Mesenchymal stem cell (in vitro differentiated cells and primary cell): ENCODE results near the gene FICD.
A peak's percentile ranks its signal among the peaks of the same experiment; 100 is the strongest.

Source experiments
- DNase-seq: peaks from one replicate; pipeline ENCODE4 v3.0.0-alpha.2; 2013
- H2AFZ ChIP-seq: one replicate; pipeline ENCODE4 v1.6.1; 2013; ENCODE audit warnings: low read depth, mild to moderate bottlenecking, control low read depth, inconsistent platforms, low read length, moderate library complexity
- H2AK5ac ChIP-seq: 2 replicates; pipeline ENCODE4 v1.6.1; 2013; ENCODE audit warnings: low read length, moderate library complexity, mild to moderate bottlenecking, inconsistent platforms; ENCODE audit not compliant: severe bottlenecking
- H2BK120ac ChIP-seq: one replicate; pipeline ENCODE4 v1.6.1; 2013; ENCODE audit warnings: low read depth, mild to moderate bottlenecking, inconsistent platforms, low read length, moderate library complexity
- H2BK12ac ChIP-seq, 2 experiments: one replicate each; pipeline ENCODE4 v1.6.1; 2013; ENCODE audit warnings: inconsistent platforms in 2 of 2, low read length in 2 of 2, mild to moderate bottlenecking in 2 of 2, moderate library complexity in 2 of 2, control low read depth in 1 of 2
- H2BK15ac ChIP-seq: one replicate; pipeline ENCODE4 v1.6.1; 2013; ENCODE audit warnings: mild to moderate bottlenecking, low read depth, inconsistent platforms; ENCODE audit not compliant: poor library complexity, severe bottlenecking
- H2BK5ac ChIP-seq: 2 replicates; pipeline ENCODE4 v1.6.1; 2013; ENCODE audit warnings: low read depth, mild to moderate bottlenecking, low read length, control low read depth, inconsistent platforms; ENCODE audit not compliant: poor library complexity, severe bottlenecking
- H3K14ac ChIP-seq, 2 experiments: one replicate each; pipeline ENCODE4 v1.6.1; 2013; ENCODE audit warnings: inconsistent platforms in 2 of 2, low read length in 2 of 2, control low read depth in 1 of 2, mild to moderate bottlenecking in 1 of 2, moderate library complexity in 1 of 2
- H3K18ac ChIP-seq, 2 experiments: one replicate each; pipeline ENCODE4 v1.6.1; 2013; ENCODE audit warnings: inconsistent platforms in 2 of 2, low read length in 2 of 2, control low read depth in 1 of 2, low read depth in 1 of 2, mild to moderate bottlenecking in 1 of 2
- H3K23ac ChIP-seq, 2 experiments: one replicate each; pipeline ENCODE4 v1.6.1; 2013; ENCODE audit warnings: inconsistent platforms in 2 of 2, low read length in 2 of 2, mild to moderate bottlenecking in 2 of 2, moderate library complexity in 2 of 2, control low read depth in 1 of 2
- H3K27ac ChIP-seq: 2 replicates; pipeline ENCODE4 v1.5.1; 2013; ENCODE audit warnings: mild to moderate bottlenecking, moderate library complexity, low read length, control low read depth, inconsistent platforms; ENCODE audit not compliant: poor library complexity, severe bottlenecking
- H3K27me3 ChIP-seq, 2 experiments: 2 replicates each; pipeline versions ENCODE4 v1.6.1 to v1.7.0; 2013; ENCODE audit warnings: low read length in 2 of 2, mild to moderate bottlenecking in 2 of 2, moderate library complexity in 2 of 2, control low read depth in 1 of 2, inconsistent platforms in 1 of 2; ENCODE audit not compliant: control insufficient read depth in 1 of 2, insufficient read depth in 1 of 2
- H3K36me3 ChIP-seq, 2 experiments: 2 replicates each; pipeline versions ENCODE4 v1.6.1 to v1.7.0; 2013; ENCODE audit warnings: low read length in 2 of 2, control low read depth in 1 of 2, inconsistent platforms in 1 of 2, low read depth in 1 of 2, mild to moderate bottlenecking in 1 of 2; ENCODE audit not compliant: insufficient read depth in 2 of 2, control insufficient read depth in 1 of 2
- H3K4ac ChIP-seq, 2 experiments: one replicate each; pipeline ENCODE4 v1.6.1; 2013; ENCODE audit warnings: inconsistent platforms in 2 of 2, low read length in 2 of 2, mild to moderate bottlenecking in 2 of 2, moderate library complexity in 2 of 2, control low read depth in 1 of 2, low read depth in 1 of 2
- H3K4me1 ChIP-seq: 2 replicates; pipeline ENCODE4 v1.6.1; 2013; ENCODE audit warnings: low read depth, low read length, control low read depth; ENCODE audit not compliant: control insufficient read depth, insufficient read depth
- H3K4me2 ChIP-seq: 2 replicates; pipeline ENCODE4 v1.6.1; 2013; ENCODE audit warnings: low read length, mild to moderate bottlenecking, inconsistent platforms; ENCODE audit not compliant: poor library complexity, severe bottlenecking
- H3K4me3 ChIP-seq, 2 experiments: 2 replicates each; pipeline versions ENCODE4 v1.5.1 to v1.7.0; 2013; ENCODE audit warnings: low read length in 2 of 2, mild to moderate bottlenecking in 2 of 2, control low read depth in 1 of 2, low read depth in 1 of 2; ENCODE audit not compliant: insufficient read depth in 1 of 2
- H3K79me1 ChIP-seq: replicated peaks from 2 replicates; pipeline ENCODE4 v1.6.1; 2013; ENCODE audit warnings: mild to moderate bottlenecking, control low read depth, low read length, inconsistent platforms; ENCODE audit not compliant: poor library complexity, severe bottlenecking
- H3K9ac ChIP-seq: 2 replicates; pipeline ENCODE4 v1.7.0; 2013; ENCODE audit warnings: mild to moderate bottlenecking, low read length, moderate library complexity
- H3K9me3 ChIP-seq: 2 replicates; pipeline ENCODE4 v1.7.0; 2013; ENCODE audit warnings: mild to moderate bottlenecking, low read length; ENCODE audit not compliant: control insufficient read depth
- H4K8ac ChIP-seq: one replicate; pipeline ENCODE4 v1.6.1; 2013; ENCODE audit warnings: inconsistent platforms, mild to moderate bottlenecking, low read length, moderate library complexity
- H4K91ac ChIP-seq: one replicate; pipeline ENCODE4 v1.6.1; 2013; ENCODE audit warnings: mild to moderate bottlenecking, low read length, inconsistent platforms
- WGBS: methylation state at CpG from one replicate; pipeline ENCODE4 v1.1.7; 2013; ENCODE audit warnings: mixed read lengths; 5-methylcytosine and 5-hydroxymethylcytosine counted together

FICD gene

DNA sequence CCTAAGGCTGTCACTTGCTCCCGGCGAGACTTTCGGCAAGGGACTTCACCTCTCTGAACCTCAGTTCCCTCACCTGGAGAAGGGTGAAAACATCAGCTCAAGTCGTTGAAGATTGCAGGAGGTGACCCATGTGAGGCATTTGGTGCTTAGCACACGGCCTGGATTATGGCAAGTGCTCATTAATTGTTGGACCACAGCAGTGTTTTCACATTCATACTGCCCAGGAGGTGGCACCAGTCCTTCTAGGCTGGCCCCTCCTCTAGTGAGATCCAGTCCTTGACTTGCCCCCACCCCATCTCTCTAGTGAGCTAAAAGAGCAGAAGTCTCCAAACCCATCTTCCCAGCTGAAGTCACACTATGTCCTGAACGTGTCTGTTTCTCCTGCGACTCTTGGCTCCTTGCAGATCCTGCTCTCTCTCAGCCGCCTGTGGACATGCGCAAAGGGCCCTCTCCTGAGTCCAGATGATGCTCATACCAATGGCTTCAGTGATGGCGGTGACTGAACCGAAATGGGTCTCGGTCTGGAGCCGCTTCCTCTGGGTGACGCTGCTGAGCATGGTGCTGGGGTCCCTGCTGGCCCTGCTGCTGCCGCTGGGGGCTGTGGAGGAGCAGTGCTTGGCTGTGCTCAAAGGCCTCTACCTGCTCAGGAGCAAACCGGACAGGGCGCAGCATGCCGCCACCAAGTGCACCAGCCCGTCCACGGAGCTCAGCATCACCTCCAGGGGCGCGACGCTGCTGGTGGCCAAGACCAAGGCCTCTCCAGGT, 1.6 kb downstream of the FICD start:
- Histone ChIP-seq H3K36me3 (peaks cover 41 to 47% of the 10 kb centered on the region in 2 experiments), H2BK12ac (no peak overlapping the region), H2BK5ac (no peak overlapping the region), H2AFZ (no peak overlapping the region), H3K4ac (no peak overlapping the region), H3K4me3 (peak overlapping the region in 1 of 2 experiments; percentile 91), H4K91ac (no peak overlapping the region), H3K79me1 (peaks cover 34% of the 10 kb centered on the region), H3K23ac (no peak overlapping the region), H3K27ac (no peak overlapping the region), H2BK120ac (no peak overlapping the region), H3K14ac (no peak overlapping the region), H2AK5ac (no peak overlapping the region), H3K4me1 (peaks cover 16% of the 10 kb centered on the region), H2BK15ac (no peak overlapping the region), H3K9ac (peak overlapping the region; percentile 90), H3K18ac (no peak overlapping the region), H3K9me3 (no peaks in the 10 kb centered on the region), H3K27me3 (peaks cover 0 to 3% of the 10 kb centered on the region in 2 experiments), H3K4me2 (no peak overlapping the region), H4K8ac (no peak overlapping the region)
- 93% methylated on average over 23 of the region's 23 CpGs for WGBS
- DNase-seq = peak; percentile 18

DNA sequence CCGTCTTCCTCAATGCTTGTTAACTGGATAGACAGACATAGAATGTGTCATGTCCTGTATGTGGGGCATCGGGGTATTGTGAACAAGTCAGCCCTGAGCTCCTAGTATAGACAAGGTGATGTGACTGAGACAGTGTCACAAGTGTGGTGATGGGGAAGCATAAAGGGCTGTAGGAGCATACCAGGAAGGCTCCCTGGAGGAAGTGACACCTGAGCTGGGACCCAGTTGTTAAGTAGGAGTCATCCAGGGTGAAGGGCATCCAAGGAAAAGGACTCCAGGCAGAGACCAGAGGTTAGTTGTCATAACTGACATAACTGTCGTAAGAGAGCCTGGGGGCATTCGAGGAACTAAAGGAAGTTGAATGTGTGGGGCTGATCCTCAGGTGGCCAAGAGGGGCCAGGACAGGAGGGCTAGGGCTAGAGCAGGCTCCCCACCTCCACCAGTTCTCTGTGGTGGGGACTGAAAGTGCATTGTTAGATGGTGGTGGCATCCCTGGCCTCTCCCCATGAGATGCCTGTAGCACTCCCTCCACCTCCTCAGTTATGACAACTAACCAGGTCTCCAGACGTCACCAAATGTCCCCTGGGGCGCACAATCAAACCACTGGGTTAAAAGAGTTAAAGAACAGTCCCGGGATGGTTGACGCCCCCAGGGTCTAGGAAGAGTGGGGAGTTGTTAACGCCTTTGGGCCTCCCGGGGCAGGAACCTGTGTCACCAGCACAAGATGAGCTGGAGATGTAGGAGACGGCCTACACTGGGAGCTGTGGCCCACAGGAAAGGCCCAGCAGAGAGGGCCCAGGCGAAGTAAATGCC, 2.4 kb downstream of the FICD start:
- no peak overlapping the region for H2BK12ac ChIP-seq
- H3K27me3 ChIP-seq = peaks cover 0 to 3% of the 10 kb centered on the region in 2 experiments
- H3K36me3 ChIP-seq = peaks cover 42 to 55% of the 10 kb centered on the region in 2 experiments
- peaks cover 36% of the 10 kb centered on the region for H3K79me1 ChIP-seq
- H3K9ac ChIP-seq = no peak overlapping the region
- no peak overlapping the region for H3K23ac ChIP-seq
- no peak overlapping the region for H4K91ac ChIP-seq
- H2BK15ac ChIP-seq = no peak overlapping the region
- no peak overlapping the region for H2AK5ac ChIP-seq
- no peak overlapping the region for H2AFZ ChIP-seq
- no peak overlapping the region for H3K18ac ChIP-seq
- H3K4ac ChIP-seq = no peak overlapping the region
- H3K14ac ChIP-seq = no peak overlapping the region
- 94% methylated on average over 12 of the region's 12 CpGs for WGBS
- no peak overlapping the region for H2BK120ac ChIP-seq
- H4K8ac ChIP-seq = no peak overlapping the region
- no peak overlapping the region for H3K27ac ChIP-seq
- peaks cover 16% of the 10 kb centered on the region for H3K4me1 ChIP-seq
- H2BK5ac ChIP-seq = no peak overlapping the region
- H3K9me3 ChIP-seq = no peaks in the 10 kb centered on the region
- H3K4me3 ChIP-seq = no peak overlapping the region
- no peak overlapping the region for H3K4me2 ChIP-seq
- DNase-seq = no peak

DNA sequence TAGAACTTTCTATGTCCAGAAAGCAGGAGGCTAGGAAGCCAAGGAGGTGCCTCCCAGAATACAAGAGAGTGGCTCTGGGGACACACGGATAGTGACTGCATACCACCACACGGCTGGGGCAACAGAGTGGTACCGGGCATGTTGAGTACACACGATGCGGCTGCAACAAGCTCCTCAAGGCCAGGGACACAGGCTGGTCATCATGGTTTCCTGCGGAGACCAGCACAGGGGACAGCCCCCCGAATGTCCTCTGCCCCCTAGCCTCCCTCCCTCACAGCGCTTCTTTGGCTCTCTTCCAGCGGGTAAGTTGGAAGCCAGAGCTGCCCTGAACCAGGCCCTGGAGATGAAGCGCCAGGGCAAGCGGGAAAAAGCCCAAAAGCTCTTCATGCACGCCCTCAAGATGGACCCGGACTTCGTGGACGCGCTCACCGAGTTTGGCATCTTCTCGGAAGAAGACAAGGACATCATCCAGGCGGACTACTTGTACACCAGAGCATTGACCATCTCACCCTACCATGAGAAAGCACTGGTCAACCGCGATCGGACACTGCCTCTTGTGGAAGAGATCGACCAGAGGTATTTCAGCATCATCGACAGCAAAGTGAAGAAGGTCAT, 3.1 kb downstream of the FICD start:
- Histone ChIP-seq H4K8ac (no peak overlapping the region), H3K9ac (no peak overlapping the region), H3K4ac (no peak overlapping the region), H3K27me3 (peaks cover 0 to 3% of the 10 kb centered on the region in 2 experiments), H3K4me2 (no peak overlapping the region), H2AK5ac (no peak overlapping the region), H3K4me3 (no peak overlapping the region), H3K14ac (no peak overlapping the region), H3K9me3 (no peaks in the 10 kb centered on the region), H3K36me3 (peaks cover 46 to 62% of the 10 kb centered on the region in 2 experiments), H2BK12ac (no peak overlapping the region), H3K79me1 (peaks cover 40% of the 10 kb centered on the region), H2BK15ac (no peak overlapping the region), H2BK5ac (no peak overlapping the region), H3K27ac (no peak overlapping the region), H3K18ac (no peak overlapping the region), H2AFZ (no peak overlapping the region), H3K4me1 (peaks cover 16% of the 10 kb centered on the region), H3K23ac (no peak overlapping the region), H2BK120ac (no peak overlapping the region), H4K91ac (no peak overlapping the region)
- WGBS = 96% methylated on average over 24 of the region's 24 CpGs
- DNase-seq = no peak
